ENCODE measurements around the gene IGSF3.
"Not testable (repeated sequence)": the region's sequence is repeated elsewhere in the genome, so short reads cannot be mapped to it uniquely, and the experiment has no call there.

IGSF3 gene

GRCh38 chr1:116593977-116594376 is 73.6 kb downstream of the IGSF3 start:
- not testable (repeated sequence) for DNase-seq

- DNase-seq: not testable (repeated sequence)
These were observed 74.1 kb downstream of the IGSF3 start for GRCh38 chr1:116593401-116593800.

- not testable (repeated sequence) for DNase-seq
These were observed 75.5 kb downstream of the IGSF3 start for GRCh38 chr1:116591951-116592605.

- DNase-seq: not testable (repeated sequence)
These were observed 76.3 kb downstream of the IGSF3 start for GRCh38 chr1:116591006-116591950.

GRCh38 chr1:116590359-116591005 is 77.1 kb downstream of the IGSF3 start:
- not testable (repeated sequence) for DNase-seq

GRCh38 chr1:116589101-116589735 is 78.3 kb downstream of the IGSF3 start:
- DNase-seq: not testable (repeated sequence)

GRCh38 chr1:116587501-116588227 is 79.9 kb downstream of the IGSF3 start:
- no peak for DNase-seq

- DNase-seq: no peak
These were observed 80.8 kb downstream of the IGSF3 start for GRCh38 chr1:116586741-116587143.

GRCh38 chr1:116585886-116586285 is 81.6 kb downstream of the IGSF3 start:
- DNase-seq: no peak

- no peak for DNase-seq
These were observed 86.1 kb downstream of the IGSF3 start for GRCh38 chr1:116581323-116581885.

GRCh38 chr1:116580446-116581322 is 86.8 kb downstream of the IGSF3 start:
- no peak for DNase-seq

GRCh38 chr1:116579259-116579875 is 88.2 kb downstream of the IGSF3 start:
- no peak for DNase-seq

- DNase-seq: no peak
These were observed 89.0 kb downstream of the IGSF3 start for GRCh38 chr1:116578581-116578980.

- DNase-seq: no peak
These were observed 89.7 kb downstream of the IGSF3 start for GRCh38 chr1:116577759-116578314.

- DNase-seq: peak; percentile 41
These were observed 92.8 kb downstream of the IGSF3 start for GRCh38 chr1:116574581-116575291.

GRCh38 chr1:116573431-116574095 is 94.0 kb downstream of the IGSF3 start:
- DNase-seq: no peak

- no peak for DNase-seq
These were observed 94.6 kb downstream of the IGSF3 start for GRCh38 chr1:116572771-116573430.

GRCh38 chr1:116572099-116572498 is 95.4 kb downstream of the IGSF3 start:
- DNase-seq: no peak

Data from kidney glomerular epithelial cell (primary cell).